HG02981 (cell line): Measurements from ENCODE around the gene BLOC1S5.

Source experiments
- ATAC-seq: cut with Tn5 transposase; IDR thresholded peaks from one replicate; pipeline ENCODE4 v1.9.1; 2021; ENCODE audit warnings: mild to moderate bottlenecking, moderate library complexity; ENCODE audit not compliant: unreplicated experiment

Gene BLOC1S5, protein sequence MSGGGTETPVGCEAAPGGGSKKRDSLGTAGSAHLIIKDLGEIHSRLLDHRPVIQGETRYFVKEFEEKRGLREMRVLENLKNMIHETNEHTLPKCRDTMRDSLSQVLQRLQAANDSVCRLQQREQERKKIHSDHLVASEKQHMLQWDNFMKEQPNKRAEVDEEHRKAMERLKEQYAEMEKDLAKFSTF

DNA sequence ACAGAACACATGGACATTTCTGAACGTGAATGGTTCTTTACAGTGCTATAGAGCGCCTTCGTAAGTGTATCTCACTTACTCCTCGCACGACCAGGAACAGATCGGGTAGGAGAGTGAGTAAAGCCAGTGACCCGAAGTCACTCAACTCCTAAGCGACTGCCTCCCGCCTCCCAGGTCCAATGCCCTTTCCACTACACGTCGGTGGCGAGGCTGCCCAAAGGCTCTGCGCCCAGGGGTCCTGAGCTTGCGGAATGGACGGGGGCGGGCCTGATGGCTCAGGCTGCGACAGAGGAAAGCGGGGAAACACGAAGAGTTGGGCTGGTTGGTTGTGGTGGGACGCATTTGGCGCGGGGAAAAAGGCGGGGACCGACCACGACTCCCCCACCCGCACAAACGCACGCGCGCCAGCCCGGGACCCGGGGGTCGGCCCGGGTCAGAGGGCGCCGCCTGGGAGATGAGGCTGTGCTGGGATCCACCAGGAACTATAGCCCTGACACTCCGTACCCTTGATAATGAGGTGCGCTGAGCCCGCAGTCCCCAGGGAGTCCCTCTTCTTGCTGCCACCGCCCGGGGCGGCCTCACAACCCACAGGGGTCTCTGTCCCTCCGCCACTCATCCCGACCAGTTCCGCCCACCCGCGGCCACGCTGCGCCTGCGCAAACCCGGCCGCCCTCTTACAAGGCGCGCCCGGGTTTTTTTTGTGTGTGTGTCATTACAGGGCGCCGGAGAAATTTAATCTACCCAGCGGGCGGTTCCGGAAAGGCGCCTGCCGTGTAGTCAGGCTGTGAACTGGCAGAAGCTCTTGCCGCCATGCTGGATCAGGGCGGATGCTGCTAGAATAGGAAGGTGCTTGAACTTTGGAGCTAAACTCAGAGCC, at the start of gene BLOC1S5:
TSS of gene BLOC1S5 (minus strand) at position 629 of the 877 bp plus-strand sequence. CDS start at position 616, 13 bp downstream.
- ATAC-seq = peak; percentile 90

DNA sequence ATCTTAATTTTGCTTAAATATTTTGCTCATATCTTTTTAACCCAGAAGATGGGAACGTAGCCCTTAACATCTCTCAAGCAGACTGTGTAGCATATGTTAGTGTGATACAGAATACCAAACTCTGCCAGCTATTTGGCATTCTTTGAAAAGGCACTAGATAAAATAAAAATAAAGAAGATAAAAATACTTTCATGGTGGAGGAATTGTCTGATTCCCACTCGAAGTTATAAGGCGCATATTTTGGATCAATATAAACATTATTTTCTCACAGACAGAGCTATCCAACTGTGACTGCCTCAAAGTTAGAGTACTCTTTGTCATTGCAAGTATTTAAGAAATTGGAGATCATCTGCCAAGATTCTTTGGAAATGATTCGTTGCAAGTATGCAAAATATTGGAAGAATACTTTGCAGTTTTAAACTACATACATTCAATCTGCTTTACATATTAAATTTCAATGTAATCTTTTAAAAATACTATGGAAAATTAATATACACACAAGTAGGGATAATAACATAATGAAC, 49.0 kb upstream of the BLOC1S5 start:
- no peak for ATAC-seq

- no peak for ATAC-seq
Observed at GRCh38 chr6:8110725-8111124, 46.5 kb upstream of the BLOC1S5 start.

DNA sequence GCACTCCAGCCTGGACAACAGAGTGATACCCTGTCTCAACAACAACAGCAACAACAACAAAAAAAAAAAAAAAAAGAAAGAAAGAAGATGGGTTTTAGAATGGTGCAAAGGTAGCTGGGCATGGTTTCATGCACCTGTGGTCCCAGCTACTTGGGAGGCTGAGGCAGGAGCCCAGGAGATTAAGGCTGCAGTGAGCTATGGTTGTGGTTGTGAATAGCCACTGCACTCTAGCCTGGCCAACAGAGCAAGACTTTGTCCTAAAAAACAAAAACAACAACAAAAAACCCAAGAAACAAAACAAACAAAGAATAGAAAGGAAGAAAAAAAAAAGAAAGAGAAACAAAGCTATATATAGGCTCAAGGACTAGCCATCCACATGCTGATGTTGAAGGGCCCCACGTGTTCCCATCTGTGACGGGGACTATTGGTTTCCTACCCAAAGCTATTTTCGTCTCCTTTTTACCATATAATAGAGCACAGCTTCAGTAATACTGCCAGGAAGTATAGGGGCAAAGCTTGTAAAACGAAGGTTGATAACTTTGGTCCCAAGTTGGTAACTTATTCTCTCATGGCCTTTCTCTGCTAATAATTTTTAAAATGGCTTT, 46.0 kb upstream of the BLOC1S5 start:
- peak; percentile 72 for ATAC-seq

GRCh38 chr6:8108759-8109539, 44.8 kb upstream of the BLOC1S5 start:
- no peak for ATAC-seq

DNA sequence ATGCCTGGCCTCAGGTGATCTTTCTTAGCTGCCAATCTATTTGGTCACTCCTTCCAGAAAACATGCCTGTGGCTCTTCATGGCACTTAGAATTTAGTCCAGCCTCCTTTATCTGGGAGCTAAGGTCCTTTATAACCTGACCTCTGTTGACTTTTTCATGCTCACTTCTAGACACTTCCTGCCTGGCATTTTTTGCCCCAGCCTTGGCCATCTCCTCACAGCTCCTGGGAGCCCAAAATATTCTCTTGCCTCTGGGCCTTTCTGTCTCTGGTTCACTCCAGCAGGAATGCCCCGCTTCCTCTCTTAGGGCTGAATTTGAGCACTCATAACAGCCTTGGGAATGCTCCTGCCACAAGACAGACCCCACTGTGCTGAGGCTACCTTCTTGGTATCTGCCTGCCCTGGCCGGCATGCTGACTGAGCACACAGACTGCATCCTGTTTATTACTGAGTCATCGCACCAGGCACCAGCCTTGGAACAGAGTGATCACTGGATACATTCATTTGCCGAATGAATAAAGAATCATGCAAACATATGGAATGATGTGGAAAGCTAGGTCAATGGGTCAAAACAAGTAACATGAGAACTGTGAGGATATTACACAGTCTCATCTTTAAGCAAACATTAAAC, 44.0 kb upstream of the BLOC1S5 start:
- no peak for ATAC-seq

DNA sequence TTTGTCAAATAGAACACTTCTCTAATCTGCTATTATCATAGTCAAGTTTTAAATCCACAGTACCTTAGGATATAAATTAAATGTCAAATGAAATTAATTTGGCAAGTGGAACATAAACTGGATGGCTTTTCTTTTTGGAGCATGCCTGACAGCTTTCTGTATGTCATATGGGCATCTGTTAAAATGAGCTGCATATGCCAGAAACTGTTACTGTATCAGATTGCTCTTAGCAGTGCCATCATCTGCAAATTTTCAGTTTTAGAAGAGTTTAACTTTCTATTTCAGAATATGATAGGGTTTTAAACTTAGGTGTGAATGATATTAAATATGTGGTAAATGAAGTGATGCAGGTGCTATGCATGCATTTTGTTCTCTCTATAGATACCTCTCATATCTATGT, 41.6 kb upstream of the BLOC1S5 start:
- no peak for ATAC-seq

- no peak for ATAC-seq
Observed at GRCh38 chr6:8103726-8104125, 39.5 kb upstream of the BLOC1S5 start.

DNA sequence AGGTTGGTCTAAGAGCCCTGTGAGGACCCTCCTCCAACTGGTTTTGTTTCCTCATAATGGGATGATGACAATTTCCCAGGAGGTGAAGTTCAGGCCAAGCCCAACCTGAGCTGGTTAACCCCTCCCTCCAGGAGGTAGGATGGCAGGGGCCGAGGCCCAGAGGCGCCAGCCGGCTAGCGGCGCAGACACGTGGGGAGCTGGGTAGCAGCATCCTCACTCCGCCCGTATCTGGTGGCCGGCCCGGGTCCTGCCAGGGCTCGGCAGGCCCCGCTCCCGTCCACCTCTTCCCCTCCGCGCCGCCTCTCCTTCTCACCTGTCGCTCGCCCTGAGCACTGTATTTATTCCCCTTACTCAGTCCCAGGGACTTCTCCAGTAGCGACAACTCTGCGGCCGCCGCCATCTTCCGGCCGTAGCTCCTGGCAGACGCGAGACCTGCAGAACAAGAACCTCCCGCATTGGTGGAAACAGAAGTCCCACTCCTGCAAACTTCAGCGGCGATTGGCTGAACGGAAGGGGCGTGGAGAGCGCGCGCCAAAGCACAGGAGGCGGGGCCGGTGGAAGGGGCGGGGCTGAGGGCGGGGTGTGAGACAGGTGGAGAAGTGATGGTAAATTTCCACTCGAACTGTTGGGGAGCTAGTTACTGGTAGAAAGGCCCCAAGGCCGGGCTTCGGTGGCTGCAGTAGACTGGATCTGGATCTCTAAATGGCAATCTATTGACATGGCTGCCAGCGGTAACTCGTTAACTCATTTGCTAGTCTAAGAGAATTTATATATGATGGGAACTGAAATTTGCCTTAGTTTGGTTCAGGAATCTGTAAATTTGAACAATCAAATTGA, 38.2 kb upstream of the BLOC1S5 start, which contains the start of gene EEF1E1:
TSS of gene EEF1E1 (minus strand) at position 427 of the 837 bp plus-strand sequence. CDS start at position 400, 27 bp downstream.
- peak; percentile 99 for ATAC-seq

GRCh38 chr6:8100159-8100854, 36.1 kb upstream of the BLOC1S5 start:
- ATAC-seq = no peak

- no peak for ATAC-seq
Observed at GRCh38 chr6:8090650-8091049, 26.5 kb upstream of the BLOC1S5 start.

- ATAC-seq = no peak
Observed at GRCh38 chr6:8088886-8089285, 24.7 kb upstream of the BLOC1S5 start.

DNA sequence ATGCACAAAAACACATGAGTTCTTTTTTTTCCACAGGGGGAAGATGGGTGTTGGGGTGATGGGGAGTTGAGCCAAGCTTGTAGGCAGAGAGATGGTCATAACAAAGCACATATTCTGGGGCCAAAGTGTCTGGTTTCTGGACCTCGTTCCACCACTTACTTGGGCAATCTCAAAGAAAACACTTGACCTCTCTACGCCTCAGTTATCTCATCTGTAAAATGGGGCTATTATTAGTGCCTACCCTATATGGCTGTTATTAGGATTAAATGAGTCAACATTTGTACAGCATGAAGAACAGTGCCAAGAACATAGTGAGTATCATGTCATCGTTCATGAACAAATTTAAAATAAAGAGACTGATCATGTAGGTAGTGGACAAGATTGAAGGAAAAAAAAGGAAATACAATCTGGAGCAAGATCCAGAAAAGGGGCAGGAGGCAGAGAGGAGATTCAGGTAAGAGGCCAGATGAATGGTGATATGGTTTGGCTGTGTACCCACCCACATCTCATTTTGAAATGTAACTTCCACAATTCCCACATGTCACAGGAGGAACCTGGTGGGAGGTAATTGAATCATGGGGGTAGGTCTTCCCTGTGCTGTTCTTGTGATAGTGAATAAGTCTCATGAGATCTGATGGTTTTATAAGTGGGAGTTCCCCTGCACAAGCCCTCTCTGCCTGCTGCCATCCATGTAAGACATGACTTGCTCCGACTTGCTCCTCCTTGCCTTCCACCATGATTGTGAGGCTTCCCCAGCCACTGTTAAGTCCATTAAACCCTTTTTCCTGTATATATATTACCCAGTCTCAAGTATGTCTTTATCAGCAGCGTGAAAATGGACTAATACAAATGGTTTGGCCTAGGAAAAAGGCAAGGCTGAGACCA, 23.9 kb upstream of the BLOC1S5 start:
- no peak for ATAC-seq

- ATAC-seq = no peak
Observed at GRCh38 chr6:8086755-8087306, 22.6 kb upstream of the BLOC1S5 start.

- ATAC-seq = no peak
Observed at GRCh38 chr6:8085053-8085511, 20.9 kb upstream of the BLOC1S5 start.

- no peak for ATAC-seq
Observed at GRCh38 chr6:8084586-8084985, 20.4 kb upstream of the BLOC1S5 start.
